ENCODE measurements around the gene MRPS18C.
"Not testable (repeated sequence)": the region's sequence is repeated elsewhere in the genome, so short reads cannot be mapped to it uniquely, and the experiment has no call there.

Gene MRPS18C

GRCh38 chr4:83473966-83474365 lies 18.1 kb downstream of the MRPS18C start:
- Mint-ChIP-seq H3K4me1 (ENCODE audit: low read depth) (no peaks in the 10 kb centered on the region), H3K36me3 (ENCODE audit: low read depth) (peaks cover 39% of the 10 kb centered on the region), H3K27ac (no peak overlapping the region), H3K27me3 (no peaks in the 10 kb centered on the region), H3K9me3 (no peaks in the 10 kb centered on the region), H3K4me3 (no peak overlapping the region)
- intact Hi-C loops (cut with micrococcal nuclease): no loop called here

- peak within 1 kb of the TSS; percentile 88 for H3K4me3 Mint-ChIP-seq
- peaks cover 10% of the 10 kb centered on the region for H3K4me1 Mint-ChIP-seq (ENCODE audit: low read depth)
- peaks cover 16% of the 10 kb centered on the region for H3K36me3 Mint-ChIP-seq (ENCODE audit: low read depth)
- H3K27ac Mint-ChIP-seq: peak within 1 kb of the TSS; percentile 85
- no peaks in the 10 kb centered on the region for H3K27me3 Mint-ChIP-seq
- H3K9me3 Mint-ChIP-seq: no peaks in the 10 kb centered on the region
- intact Hi-C loops (cut with micrococcal nuclease): loop anchor here (2.0 to 10.0 kb wide), 2 partner anchors 30 to 1480 kb away; partner anchors contain the start of genes HELQ and WDFY3
Observed at GRCh38 chr4:83484500-83485461, 28.9 kb downstream of the MRPS18C start, which contains the start of gene ABRAXAS1. TSS of gene ABRAXAS1 (minus strand) at chr4:83485100. CDS start at chr4:83485072, 28 bp downstream.

DNA sequence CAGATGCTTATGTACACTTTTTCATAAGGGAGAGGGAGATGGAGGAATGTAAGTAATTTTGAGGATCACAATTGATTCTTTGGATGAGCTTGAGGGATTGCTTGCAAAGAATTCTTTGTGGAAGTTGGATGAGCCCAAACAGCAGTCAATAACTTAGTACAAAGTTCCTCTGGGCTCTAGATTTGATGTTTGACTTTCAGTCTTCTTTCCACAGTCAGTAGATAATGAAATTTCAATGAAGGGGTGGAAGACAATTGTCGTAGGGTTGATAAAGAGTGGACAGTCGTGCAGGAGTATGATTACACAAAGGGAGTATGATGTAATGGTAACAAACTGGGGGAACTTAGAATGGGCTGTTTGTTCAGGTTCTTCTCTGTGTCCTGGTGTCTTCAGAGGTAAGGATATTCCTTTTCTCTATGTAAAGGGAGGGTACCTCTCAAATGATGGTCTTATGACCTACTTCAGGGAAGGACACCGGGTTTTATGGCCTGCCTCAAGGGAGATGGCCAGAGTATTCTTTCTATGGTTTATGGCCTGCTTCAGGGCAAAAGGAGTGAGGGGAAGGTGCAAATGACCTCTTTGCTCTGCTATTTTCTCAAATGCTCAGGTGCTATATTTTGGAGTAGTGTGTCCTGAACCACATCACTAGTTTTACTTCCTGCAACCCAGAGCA lies 30.7 kb downstream of the MRPS18C start:
- Mint-ChIP-seq H3K9me3 (no peaks in the 10 kb centered on the region), H3K27me3 (no peaks in the 10 kb centered on the region), H3K4me3 (no peak overlapping the region), H3K36me3 (ENCODE audit: low read depth) (peaks cover 8% of the 10 kb centered on the region), H3K27ac (no peak overlapping the region), H3K4me1 (ENCODE audit: low read depth) (peaks cover 10% of the 10 kb centered on the region)
- intact Hi-C loops (cut with micrococcal nuclease): loop anchor here (10.0 kb wide), 1 partner anchor 1478 kb away; the partner anchor contains the start of gene WDFY3

DNA sequence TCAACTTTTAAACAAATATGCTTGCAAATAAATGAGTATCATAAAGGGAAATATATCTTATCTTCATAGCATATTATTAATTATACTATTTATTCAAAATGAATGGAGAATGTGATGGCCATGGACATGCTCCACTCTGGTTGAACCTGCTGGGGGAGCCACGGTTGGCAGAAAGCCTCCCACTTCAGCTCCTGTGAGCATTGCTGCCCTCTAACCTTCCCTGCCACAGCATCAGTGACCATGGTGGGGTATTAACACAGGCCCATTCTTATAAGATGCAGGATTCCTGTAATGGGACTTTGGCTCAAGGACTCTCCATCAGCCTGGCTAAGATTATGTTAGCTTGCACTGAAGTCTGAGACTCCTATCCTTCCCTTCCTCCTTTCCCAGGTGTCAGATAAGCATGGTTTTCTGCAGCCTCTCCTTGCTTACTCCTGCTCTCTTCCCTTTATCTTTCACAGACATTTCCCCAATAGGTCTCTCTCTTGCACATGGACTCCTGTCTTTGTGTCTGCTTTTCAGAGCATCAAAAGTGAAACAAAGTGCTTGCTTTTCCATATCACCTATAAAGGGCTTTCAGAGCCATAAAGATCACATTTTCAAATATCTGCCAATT lies 34.0 kb downstream of the MRPS18C start:
- Mint-ChIP-seq H3K9me3 (no peaks in the 10 kb centered on the region), H3K4me3 (no peak overlapping the region), H3K4me1 (ENCODE audit: low read depth) (peaks cover 5% of the 10 kb centered on the region), H3K36me3 (ENCODE audit: low read depth) (peaks cover 1% of the 10 kb centered on the region), H3K27ac (no peak overlapping the region), H3K27me3 (no peaks in the 10 kb centered on the region)
- intact Hi-C loops (cut with micrococcal nuclease): loop anchor here (10.0 kb wide), 1 partner anchor 1475 kb away; the partner anchor contains the start of gene WDFY3

GRCh38 chr4:83490876-83491450 lies 35.1 kb downstream of the MRPS18C start:
- H3K36me3 Mint-ChIP-seq (ENCODE audit: low read depth): no peaks in the 10 kb centered on the region
- no peak overlapping the region for H3K27ac Mint-ChIP-seq
- H3K4me3 Mint-ChIP-seq: no peak overlapping the region
- intact Hi-C loops (cut with micrococcal nuclease): no loop called here
- H3K27me3 Mint-ChIP-seq: no peaks in the 10 kb centered on the region
- H3K4me1 Mint-ChIP-seq (ENCODE audit: low read depth): no peaks in the 10 kb centered on the region
- H3K9me3 Mint-ChIP-seq: no peaks in the 10 kb centered on the region

GRCh38 chr4:83496085-83496917 lies 40.4 kb downstream of the MRPS18C start:
- H3K27ac Mint-ChIP-seq; H3K4me3 Mint-ChIP-seq; intact Hi-C loops (cut with micrococcal nuclease): not testable (repeated sequence)

DNA sequence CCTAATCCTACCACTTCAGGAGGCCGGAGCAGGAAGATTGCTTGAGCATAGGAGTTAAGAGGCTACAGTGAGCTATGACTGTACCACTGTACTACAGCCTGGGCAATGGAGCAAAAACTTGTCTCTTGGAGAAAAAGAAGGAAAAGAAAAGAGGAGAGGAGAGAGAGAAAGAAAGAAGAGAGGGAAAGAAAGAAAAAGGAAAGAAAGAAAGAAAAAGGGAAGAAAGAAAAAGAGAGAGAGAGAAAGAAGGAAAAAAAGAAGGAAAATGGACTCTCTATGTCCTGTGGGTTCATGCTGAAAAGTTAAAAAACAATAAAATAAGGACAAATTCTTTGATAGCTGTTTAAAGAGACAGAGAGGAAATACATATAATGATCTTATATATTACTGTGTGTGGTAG lies 42.3 kb downstream of the MRPS18C start:
- H3K36me3 Mint-ChIP-seq (ENCODE audit: low read depth): no peaks in the 10 kb centered on the region
- intact Hi-C loops (cut with micrococcal nuclease): no loop called here
- peaks cover 2% of the 10 kb centered on the region for H3K27me3 Mint-ChIP-seq
- no peak overlapping the region for H3K4me3 Mint-ChIP-seq
- H3K4me1 Mint-ChIP-seq (ENCODE audit: low read depth): no peaks in the 10 kb centered on the region
- no peaks in the 10 kb centered on the region for H3K9me3 Mint-ChIP-seq
- H3K27ac Mint-ChIP-seq: no peak overlapping the region

More at GRCh38 chr4:83496085-83496917, 40.4 kb downstream of the MRPS18C start:
- not testable (repeated sequence) for H3K36me3 Mint-ChIP-seq (ENCODE audit: low read depth); H3K27me3 Mint-ChIP-seq; H3K4me1 Mint-ChIP-seq (ENCODE audit: low read depth); H3K9me3 Mint-ChIP-seq

GRCh38 chr4:83501671-83502070 lies 45.8 kb downstream of the MRPS18C start:
- intact Hi-C loops (cut with micrococcal nuclease): loop anchor here (10.0 kb wide), 1 partner anchor 993 kb away; the partner anchor contains the start of gene NKX6-1
- H3K27ac Mint-ChIP-seq: peak overlapping the region; percentile 7
- not testable (repeated sequence) for H3K4me3 Mint-ChIP-seq; H3K9me3 Mint-ChIP-seq; H3K36me3 Mint-ChIP-seq (ENCODE audit: low read depth); H3K27me3 Mint-ChIP-seq; H3K4me1 Mint-ChIP-seq (ENCODE audit: low read depth)

- H3K27ac Mint-ChIP-seq: no peak overlapping the region
- peaks cover 9% of the 10 kb centered on the region for H3K4me1 Mint-ChIP-seq (ENCODE audit: low read depth)
- intact Hi-C loops (cut with micrococcal nuclease): loop anchor here (10.0 kb wide), 1 partner anchor 991 kb away; the partner anchor contains the start of gene NKX6-1
- H3K27me3 Mint-ChIP-seq: peaks cover 2% of the 10 kb centered on the region
- no peaks in the 10 kb centered on the region for H3K36me3 Mint-ChIP-seq (ENCODE audit: low read depth)
- no peaks in the 10 kb centered on the region for H3K9me3 Mint-ChIP-seq
- no peak overlapping the region for H3K4me3 Mint-ChIP-seq
Observed at GRCh38 chr4:83503974-83504373, 48.1 kb downstream of the MRPS18C start.

GRCh38 chr4:83504503-83504902 lies 48.6 kb downstream of the MRPS18C start:
- intact Hi-C loops (cut with micrococcal nuclease): loop anchor here (10.0 kb wide), 1 partner anchor 990 kb away; the partner anchor contains the start of gene NKX6-1
- Mint-ChIP-seq H3K36me3 (ENCODE audit: low read depth) (no peaks in the 10 kb centered on the region), H3K27me3 (peaks cover 2% of the 10 kb centered on the region), H3K4me1 (ENCODE audit: low read depth) (peaks cover 14% of the 10 kb centered on the region), H3K4me3 (no peak overlapping the region), H3K9me3 (no peaks in the 10 kb centered on the region), H3K27ac (no peak overlapping the region)

DNA sequence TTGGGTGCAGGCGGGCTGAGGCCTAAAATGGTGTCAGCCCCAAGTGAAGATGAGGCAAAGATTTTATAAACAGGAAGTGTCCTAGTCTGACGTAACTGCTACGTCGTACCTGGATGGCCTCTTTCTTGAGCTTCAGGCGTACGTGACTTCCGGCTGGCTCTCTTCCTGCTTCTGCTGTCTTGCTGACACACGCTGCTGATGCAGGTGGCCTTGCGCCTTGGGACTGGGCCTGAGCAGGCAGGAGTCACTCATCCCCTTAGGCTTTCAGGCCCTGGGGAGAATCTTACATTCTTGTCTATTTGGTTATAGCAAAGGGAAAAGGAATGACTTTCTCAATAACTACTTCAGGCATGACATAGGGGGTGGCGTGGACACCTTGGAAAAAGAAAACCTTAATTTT lies 49.1 kb downstream of the MRPS18C start:
- Mint-ChIP-seq H3K27me3 (peaks cover 1% of the 10 kb centered on the region), H3K27ac (peak overlapping the region; percentile 9), H3K4me1 (ENCODE audit: low read depth) (peaks cover 15% of the 10 kb centered on the region), H3K9me3 (no peaks in the 10 kb centered on the region), H3K4me3 (no peak overlapping the region), H3K36me3 (ENCODE audit: low read depth) (no peaks in the 10 kb centered on the region)
- intact Hi-C loops (cut with micrococcal nuclease): loop anchor here (10.0 kb wide), 1 partner anchor 990 kb away; the partner anchor contains the start of gene NKX6-1

GRCh38 chr4:83509156-83509585 lies 53.3 kb downstream of the MRPS18C start:
- H3K9me3 Mint-ChIP-seq, H3K4me3 Mint-ChIP-seq: not testable (repeated sequence)
- H3K27ac Mint-ChIP-seq: peak overlapping the region; percentile 7

More at GRCh38 chr4:83509156-83509585, 53.3 kb downstream of the MRPS18C start:
- intact Hi-C loops (cut with micrococcal nuclease): loop anchor here (1.0 to 10.0 kb wide), 2 partner anchors 131 to 986 kb away; partner anchors contain the start of gene NKX6-1
- H3K27me3 Mint-ChIP-seq; H3K36me3 Mint-ChIP-seq (ENCODE audit: low read depth): not testable (repeated sequence)
- peaks cover 18% of the 10 kb centered on the region for H3K4me1 Mint-ChIP-seq (ENCODE audit: low read depth)
